ENCODE data around the gene KRT83.

KRT83 gene

DNA sequence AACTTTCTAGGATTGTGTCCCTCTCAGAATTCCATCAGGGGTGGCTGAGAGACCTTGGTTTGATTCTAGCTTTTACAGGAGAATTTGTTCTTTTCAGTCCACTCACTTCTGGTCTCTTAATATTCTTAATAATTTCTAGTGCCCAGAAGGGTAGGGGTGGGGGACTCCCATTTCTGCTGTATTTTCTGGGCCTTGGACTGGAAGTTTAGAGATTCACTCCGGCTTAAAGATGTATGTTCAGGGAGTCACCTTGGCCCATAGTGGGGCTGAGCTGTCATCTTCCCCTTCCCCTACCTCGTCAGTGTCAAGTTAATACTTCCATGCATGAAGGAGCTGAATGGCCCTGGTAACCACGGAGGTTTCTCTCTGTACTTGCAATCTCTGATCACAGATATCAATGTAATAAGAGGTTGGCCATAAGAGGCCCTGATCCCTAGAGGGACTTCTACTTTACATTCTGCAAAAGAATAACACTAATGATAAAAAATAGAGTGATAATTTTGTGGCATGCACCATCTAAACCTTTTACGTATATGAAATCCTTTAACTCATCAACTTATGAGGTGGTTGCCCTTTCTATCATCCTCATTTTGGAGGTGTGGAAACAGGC, 36.5 kb downstream of the KRT83 start:
- DNase-seq, result no peak

DNA sequence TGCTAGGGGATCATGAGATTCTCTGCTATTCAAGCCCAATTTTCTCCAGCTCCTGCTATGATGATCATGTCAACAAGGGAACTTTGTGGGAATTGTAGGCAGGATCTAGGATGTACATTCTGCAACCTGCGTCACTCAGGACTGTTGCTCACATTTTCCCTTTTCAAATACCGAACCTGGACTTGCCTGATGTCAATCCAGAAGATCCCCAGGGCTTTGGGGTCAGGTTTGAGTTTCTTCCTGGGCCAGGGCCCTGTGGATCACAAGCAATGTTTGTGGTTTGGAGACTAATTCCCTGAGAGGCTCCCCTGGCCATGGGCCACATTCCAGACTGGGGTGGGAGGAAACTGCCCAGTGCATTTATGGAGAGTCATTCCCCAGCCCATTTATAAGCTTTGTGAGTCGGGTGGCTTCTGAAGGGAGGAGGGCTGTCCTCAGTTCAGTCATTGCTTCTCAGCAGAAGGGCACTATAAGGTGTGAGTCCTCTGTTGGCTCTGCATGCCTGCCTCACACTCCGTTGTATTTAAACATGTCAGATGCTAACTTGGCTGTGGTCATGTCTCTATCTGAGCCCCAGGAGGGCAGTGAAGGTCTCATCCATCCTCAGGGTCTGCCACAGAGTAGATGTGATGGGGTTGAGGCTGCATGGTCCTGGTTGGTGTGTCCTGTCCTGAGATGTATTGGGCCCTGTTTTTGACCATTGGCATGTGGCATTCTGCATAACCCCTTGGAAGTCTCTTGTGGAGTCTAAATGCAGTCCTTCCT, 40.2 kb downstream of the KRT83 start:
- DNase-seq, result no peak

DNA sequence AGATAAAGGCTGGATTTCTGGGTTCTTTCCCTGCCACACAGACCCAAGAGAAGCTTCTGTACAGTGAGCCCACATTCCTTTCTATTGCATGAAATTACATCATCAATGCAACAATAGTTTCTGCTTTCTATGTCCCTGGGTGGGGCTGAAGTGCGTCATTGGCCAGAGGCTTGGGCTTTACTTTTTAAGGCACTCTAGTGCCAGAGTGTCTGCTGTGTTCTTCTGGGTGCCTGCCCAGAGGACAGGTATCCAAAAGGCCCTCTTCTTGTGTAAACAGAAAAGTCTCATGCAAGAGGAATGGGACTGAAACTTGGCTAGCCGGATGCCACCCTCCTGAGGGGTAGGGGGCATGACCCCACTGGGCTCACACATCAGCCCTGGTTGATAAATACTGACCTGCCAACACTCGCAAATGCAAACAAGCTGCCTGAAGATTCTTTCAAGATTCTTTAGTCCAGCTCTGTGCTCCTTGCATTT, 40.8 kb downstream of the KRT83 start:
- DNase-seq, result no peak

DNA sequence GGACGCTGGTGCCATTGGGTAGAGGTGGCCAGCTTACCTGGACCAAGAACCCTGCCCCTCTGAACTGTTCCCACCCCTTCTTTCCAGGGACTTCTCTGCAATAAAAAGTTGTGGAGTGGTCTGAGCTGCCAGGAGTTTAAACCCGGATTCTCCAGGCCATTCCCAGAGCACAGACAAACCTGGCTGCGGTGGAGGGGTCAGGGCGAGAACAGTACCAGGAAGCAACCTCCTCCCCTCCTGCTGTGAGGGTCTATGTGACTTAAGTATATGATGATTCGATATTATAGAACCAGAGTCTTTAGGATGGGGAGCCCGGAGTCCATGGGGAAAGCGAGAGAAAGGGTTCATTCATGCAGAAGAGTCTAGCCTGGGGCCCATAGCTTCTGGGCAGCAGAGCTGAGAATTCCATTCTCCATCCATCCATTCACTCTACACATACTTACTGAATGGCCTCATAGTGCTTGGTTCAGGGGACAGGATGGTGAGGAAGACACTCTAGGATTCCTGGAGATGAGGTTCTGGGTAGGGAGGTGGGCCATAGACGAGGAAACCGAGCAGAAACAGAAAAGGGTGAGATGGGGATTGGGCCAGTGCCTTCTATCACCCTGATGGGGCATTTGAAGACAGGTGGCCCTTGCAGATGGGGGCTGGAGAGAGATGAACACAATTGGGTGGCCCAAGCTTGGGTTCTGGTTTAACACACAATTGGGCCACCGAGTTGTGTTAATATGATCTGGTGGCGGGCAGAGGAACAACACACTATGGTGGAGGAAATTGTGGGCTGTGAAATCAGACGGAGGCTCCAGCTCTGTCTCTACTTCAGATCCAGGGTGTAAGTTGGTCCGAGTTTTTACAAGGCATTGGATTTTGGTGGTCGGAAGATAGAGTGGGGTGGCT, 41.5 kb downstream of the KRT83 start:
- no peak for DNase-seq

- DNase-seq, result no peak
These were observed 42.4 kb downstream of the KRT83 start for GRCh38 chr12:52278575-52279421.

- no peak for DNase-seq
These were observed 43.5 kb downstream of the KRT83 start for GRCh38 chr12:52277486-52278245.

DNA sequence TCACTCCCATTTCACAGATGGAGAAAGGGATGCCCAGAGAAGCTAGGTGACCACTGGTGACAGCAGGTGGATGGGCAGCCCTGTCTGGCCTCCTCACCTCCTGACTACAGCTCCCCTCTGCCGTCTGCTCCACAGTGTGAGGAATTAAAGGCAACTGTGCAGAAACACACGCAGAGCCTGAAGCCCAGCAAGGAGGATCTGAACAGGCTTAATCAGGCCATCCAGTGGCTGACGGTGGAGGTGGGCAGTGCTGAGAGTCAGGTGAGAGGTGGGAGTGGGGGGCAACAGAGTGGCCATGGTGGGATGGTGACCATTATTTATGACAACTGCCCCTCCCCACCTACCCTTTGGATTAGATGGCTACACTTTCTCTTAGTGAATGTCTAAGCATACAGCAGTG, 45.5 kb downstream of the KRT83 start:
- DNase-seq, result no peak

GRCh38 chr12:52274521-52275120, 46.6 kb downstream of the KRT83 start, which contains the start of gene KRT86:
TSS of gene KRT86 (plus strand) at chr12:52274645. CDS start at chr12:52301917, 27,272 bp downstream.
- DNase-seq, result no peak

DNA sequence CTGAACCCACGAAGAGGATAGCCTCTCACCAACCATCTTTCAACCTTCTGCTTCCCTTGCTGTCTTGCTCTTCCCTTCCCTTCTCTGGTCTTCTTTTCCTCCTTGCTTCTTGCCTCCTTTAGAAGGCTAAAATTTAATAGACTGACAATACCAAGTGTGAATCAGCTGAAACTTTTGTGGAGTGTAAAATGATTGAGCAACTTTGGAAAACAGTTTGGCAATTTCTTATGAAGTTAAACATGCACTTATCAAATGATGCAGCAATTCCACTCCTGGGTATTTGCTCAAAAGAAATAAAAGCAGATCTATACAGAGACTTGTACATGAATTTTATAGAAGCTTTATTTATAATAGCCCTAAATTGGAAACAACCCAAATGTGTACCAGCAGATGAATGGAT, 50.0 kb downstream of the KRT83 start:
- DNase-seq, result no peak

GRCh38 chr12:52270541-52271070, 50.6 kb downstream of the KRT83 start:
- no peak for DNase-seq

GRCh38 chr12:52268212-52268611, 53.0 kb downstream of the KRT83 start:
- DNase-seq, result no peak

- DNase-seq, result no peak
These were observed 53.5 kb downstream of the KRT83 start for GRCh38 chr12:52267699-52268098.

DNA sequence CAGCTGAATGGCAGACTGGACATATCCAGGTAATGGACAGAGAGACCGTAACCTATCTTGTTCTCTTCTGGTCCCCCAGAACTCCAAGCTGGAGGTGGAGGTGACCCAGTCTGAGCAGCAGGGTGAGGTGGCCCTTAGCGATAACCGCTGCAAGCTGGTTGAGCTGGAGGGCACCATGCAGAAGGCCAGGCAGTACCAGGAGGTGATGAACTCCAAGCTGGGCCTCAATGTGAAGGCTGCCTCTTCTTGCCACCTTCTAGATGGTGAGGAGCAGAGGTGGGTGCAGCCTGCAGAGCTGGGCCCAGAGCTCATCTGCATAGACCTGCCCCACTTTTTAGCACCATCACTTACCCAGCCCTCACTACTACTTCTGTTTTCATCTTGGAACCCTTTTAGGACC, 53.9 kb downstream of the KRT83 start:
- DNase-seq, result no peak

DNA sequence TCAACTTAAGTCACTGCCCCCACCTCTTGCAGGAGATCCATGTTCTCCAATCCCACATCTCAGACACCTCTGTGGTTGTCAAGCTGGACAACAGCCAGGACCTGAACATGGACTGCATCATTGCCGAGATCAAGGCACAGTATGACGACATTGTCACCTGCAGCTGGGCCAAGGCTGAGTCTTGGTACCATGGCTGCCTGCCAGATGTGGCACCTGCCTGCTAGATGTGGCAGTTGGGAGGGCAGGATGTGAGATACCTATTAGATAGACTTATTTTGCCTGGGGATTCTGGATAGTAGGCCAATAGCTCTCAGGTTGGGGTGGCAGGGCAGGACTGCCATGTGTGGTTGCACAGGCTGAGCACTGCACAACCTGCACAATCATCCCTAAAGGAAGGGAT, 54.7 kb downstream of the KRT83 start:
- no peak for DNase-seq

DNA sequence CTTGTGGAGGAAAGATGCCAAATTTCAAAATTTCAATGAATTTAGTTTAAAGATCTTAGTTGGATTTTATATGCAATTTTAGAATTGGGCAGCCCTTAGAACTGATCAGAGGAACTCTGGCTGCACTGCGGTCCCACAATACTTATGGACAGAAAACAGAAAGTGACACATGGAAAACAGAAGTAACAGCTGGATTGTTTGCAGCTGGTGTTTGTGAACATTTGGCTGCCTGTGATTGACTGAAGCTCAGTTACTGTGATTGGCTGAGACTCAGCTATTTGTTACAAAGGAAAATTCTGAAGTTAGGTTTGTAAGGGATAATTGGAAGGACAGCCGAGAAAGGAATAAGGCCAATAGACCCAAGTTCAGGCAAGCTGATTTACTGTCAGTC, 56.8 kb downstream of the KRT83 start:
- DNase-seq, result no peak

Measured in NCI-H187 treated with DMSO at 0.1 percent for 48 hours (cell line).